GM23248 (cell line): Measurements from ENCODE around the gene TMEM178B. TPM values are rescaled to one million over a fixed set of nuclear protein-coding genes. Genes with fewer than 3 reads are reported as not detected.

Experiments used
- DNase-seq: peaks from one replicate; pipeline ENCODE4 v3.0.0-alpha.2; 2015
- H2AFZ ChIP-seq: fragments of 200-600 bp; sonication (generic); 2 replicates; pipeline ENCODE4 v1.6.1; 2016; ENCODE audit warnings: antibody characterized with exemption
- H3F3A ChIP-seq: fragments of 200-600 bp; sonication (generic); 2 replicates; pipeline ENCODE4 v1.6.1; 2016; ENCODE audit warnings: mild to moderate bottlenecking, antibody characterized with exemption, mixed run types; ENCODE audit not compliant: insufficient read depth
- H3K27ac ChIP-seq: fragments of 200-600 bp; sonication (generic); 2 replicates; pipeline ENCODE4 v1.5.1; 2016; ENCODE audit warnings: mild to moderate bottlenecking
- H3K27me3 ChIP-seq: fragments of 200-600 bp; sonication (generic); replicated peaks from 2 replicates; pipeline ENCODE4 v1.6.1; 2016; ENCODE audit warnings: mild to moderate bottlenecking; ENCODE audit not compliant: insufficient read depth
- H3K36me3 ChIP-seq: fragments of 200-600 bp; sonication (generic); 2 replicates; pipeline ENCODE4 v1.6.1; 2016; ENCODE audit warnings: low read depth, mild to moderate bottlenecking
- H3K4me1 ChIP-seq: fragments of 200-600 bp; sonication (generic); 2 replicates; pipeline ENCODE4 v1.6.1; 2016; ENCODE audit warnings: mild to moderate bottlenecking; ENCODE audit not compliant: insufficient read depth
- H3K4me2 ChIP-seq: fragments of 200-600 bp; sonication (generic); one replicate; pipeline ENCODE4 v1.6.1; 2016; ENCODE audit warnings: mild to moderate bottlenecking; ENCODE audit not compliant: unreplicated experiment
- H3K4me3 ChIP-seq: fragments of 200-600 bp; sonication (generic); 2 replicates; pipeline ENCODE4 v1.5.1; 2016; ENCODE audit warnings: mild to moderate bottlenecking
- H3K79me2 ChIP-seq: fragments of 200-600 bp; sonication (generic); 2 replicates; pipeline ENCODE4 v1.6.1; 2016; ENCODE audit warnings: mild to moderate bottlenecking; ENCODE audit not compliant: insufficient read depth
- H3K9ac ChIP-seq: fragments of 200-600 bp; sonication (generic); 2 replicates; pipeline ENCODE4 v1.6.1; 2016; ENCODE audit warnings: mild to moderate bottlenecking
- H3K9me2 ChIP-seq: fragments of 200-600 bp; sonication (generic); 2 replicates; pipeline ENCODE4 v1.6.1; 2016; ENCODE audit warnings: mixed run types, mild to moderate bottlenecking, moderate library complexity; ENCODE audit not compliant: insufficient read depth
- H3K9me3 ChIP-seq: fragments of 200-600 bp; sonication (generic); one replicate; pipeline ENCODE4 v1.6.1; 2017; ENCODE audit warnings: low read depth
- H4K20me1 ChIP-seq: fragments of 200-600 bp; sonication (generic); 2 replicates; pipeline ENCODE4 v1.6.0; 2016; ENCODE audit not compliant: insufficient read depth
- EZH2 ChIP-seq: fragments of 200-600 bp; sonication (generic); IDR thresholded peaks from 2 replicates; pipeline ENCODE4 v1.6.1; 2018; ENCODE audit warnings: antibody characterized with exemption, mild to moderate bottlenecking; ENCODE audit not compliant: insufficient read depth, poor library complexity, severe bottlenecking
- EZH2phosphoT487 ChIP-seq: fragments of 200-600 bp; sonication (generic); IDR thresholded peaks from 2 replicates; pipeline ENCODE4 v1.6.1; 2018; ENCODE audit warnings: antibody characterized with exemption, moderate library complexity, mild to moderate bottlenecking, low read depth; ENCODE audit not compliant: insufficient read depth
- WGBS, 2 experiments: methylation state at CpG; one replicate each; pipeline ENCODE4 v1.1.6; 2015 to 2017; ENCODE audit warnings: low lambda C conversion rate in 2 of 2, low coverage in 1 of 2; ENCODE audit errors: missing lambda C conversion rate in 2 of 2; 5-methylcytosine and 5-hydroxymethylcytosine counted together
- in situ Hi-C: fragments of 300-500 bp; cut with MboI; formaldehyde crosslinking; loops from 2 replicates; pipeline ENCODE4 v1.15.0; 2020
- polyA plus RNA-seq: library from polyadenylated mRNA; unstranded; fragments of >200 nt; fragmentation: Nextera tagmentation; extraction: Ambion mirVana; gene quantifications from 2 replicates; pipeline ENCODE4 v1.2.1, GENCODE V29; 2016
- total RNA-seq: library from RNA; depleted of rRNA; stranded (reverse); fragments of >200 nt; shearing (Covaris generic); gene quantifications from 2 replicates; pipeline ENCODE4 v1.2.3, GENCODE V29; 2014

The TMEM178B gene
- total and polyA plus RNA-seq, 2 experiments from 2014 or later = 0.05 to 0.22 TPM

- Histone ChIP-seq H3K9me3 (no peaks in the 10 kb centered on the region), H3K27me3 (no peaks in the 10 kb centered on the region), H2AFZ (no peak overlapping the region), H4K20me1 (no peaks in the 10 kb centered on the region), H3K79me2 (no peaks in the 10 kb centered on the region), H3K27ac (no peak overlapping the region), H3K4me3 (no peak overlapping the region), H3K4me2 (no peak overlapping the region), H3F3A (no peaks in the 10 kb centered on the region), H3K36me3 (no peaks in the 10 kb centered on the region), H3K9me2 (no peaks in the 10 kb centered on the region), H3K9ac (no peak overlapping the region), H3K4me1 (no peaks in the 10 kb centered on the region)
- DNase-seq = no peak
- 49 to 56% methylated on average over 7 of the region's 7 CpGs for WGBS, 2 experiments
- in situ Hi-C loops = no loop called here
- TF ChIP-seq EZH2 (no peak), EZH2phosphoT487 (no peak)
Measured at GRCh38 chr7:141410353-141411000, 336.6 kb downstream of the TMEM178B start.

DNA sequence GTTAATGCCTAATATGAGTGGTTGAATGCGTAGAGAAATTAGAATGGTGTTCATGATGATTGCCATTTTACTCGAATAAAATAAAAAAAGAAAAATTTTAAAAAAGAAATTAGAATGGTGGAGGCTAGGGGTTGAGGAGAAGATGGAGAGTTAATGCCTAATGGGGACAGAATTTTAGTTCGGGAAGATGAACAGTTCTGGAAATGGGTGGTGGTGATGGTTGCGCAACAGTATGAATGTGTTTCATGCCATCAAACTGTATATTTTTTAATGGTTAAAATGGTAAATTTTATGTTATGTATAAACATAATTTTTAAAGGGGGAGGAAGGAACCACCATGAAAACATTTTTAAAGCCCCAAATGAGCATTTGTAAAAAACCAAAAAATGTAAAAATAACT is 337.3 kb downstream of the TMEM178B start:
- H3K9me3 ChIP-seq = no peaks in the 10 kb centered on the region
- no peak overlapping the region for H3K4me3 ChIP-seq
- no peaks in the 10 kb centered on the region for H3K79me2 ChIP-seq
- H3K4me1 ChIP-seq = no peaks in the 10 kb centered on the region
- no peak overlapping the region for H3K9ac ChIP-seq
- no peaks in the 10 kb centered on the region for H3K9me2 ChIP-seq
- TF ChIP-seq EZH2 = no peak
- TF ChIP-seq EZH2phosphoT487 = no peak
- no peaks in the 10 kb centered on the region for H3K36me3 ChIP-seq
- no peak overlapping the region for H3K27ac ChIP-seq
- H3K4me2 ChIP-seq = no peak overlapping the region
- no peaks in the 10 kb centered on the region for H3F3A ChIP-seq
- H2AFZ ChIP-seq = no peak overlapping the region
- WGBS, 2 experiments = 39 to 43% methylated on average over 4 of the region's 4 CpGs
- H4K20me1 ChIP-seq = no peaks in the 10 kb centered on the region
- in situ Hi-C loops = no loop called here
- DNase-seq = no peak
- H3K27me3 ChIP-seq = no peaks in the 10 kb centered on the region

DNA sequence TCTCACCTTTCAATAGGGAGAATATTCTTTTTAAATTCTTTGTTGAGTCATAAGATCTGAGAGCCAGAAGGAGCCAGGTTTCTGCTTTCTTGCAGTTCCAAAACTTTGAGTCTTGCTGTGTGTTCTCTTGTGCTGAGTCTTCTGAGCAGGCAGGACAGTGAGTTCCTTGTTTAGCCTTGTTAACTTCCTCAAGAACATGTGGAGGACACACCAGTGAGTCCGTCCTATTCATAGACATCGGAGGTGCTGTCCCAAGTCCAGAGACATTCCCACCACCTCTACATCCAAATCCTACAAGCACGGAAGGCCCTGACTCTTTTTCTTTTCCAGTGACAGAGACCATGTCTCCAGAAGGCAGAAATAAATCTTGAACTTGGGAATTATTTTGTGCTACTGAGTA is 342.1 kb downstream of the TMEM178B start:
- DNase-seq = no peak
- Histone ChIP-seq H3K4me2 (no peak overlapping the region), H3F3A (no peaks in the 10 kb centered on the region), H4K20me1 (no peaks in the 10 kb centered on the region), H3K4me3 (no peak overlapping the region), H3K36me3 (no peaks in the 10 kb centered on the region), H2AFZ (no peak overlapping the region), H3K27me3 (no peaks in the 10 kb centered on the region), H3K9ac (no peak overlapping the region), H3K4me1 (no peaks in the 10 kb centered on the region), H3K79me2 (no peaks in the 10 kb centered on the region), H3K27ac (no peak overlapping the region), H3K9me2 (no peaks in the 10 kb centered on the region), H3K9me3 (no peaks in the 10 kb centered on the region)
- 31 to 36% methylated on average over 3 of the region's 3 CpGs for WGBS, 2 experiments
- in situ Hi-C loops = no loop called here
- no peak for TF ChIP-seq EZH2phosphoT487
- TF ChIP-seq EZH2 = no peak

GRCh38 chr7:141416650-141417270 is 342.9 kb downstream of the TMEM178B start:
- no peaks in the 10 kb centered on the region for H3K79me2 ChIP-seq
- no peaks in the 10 kb centered on the region for H3K36me3 ChIP-seq
- H3K4me2 ChIP-seq = no peak overlapping the region
- in situ Hi-C loops = no loop called here
- H3K4me3 ChIP-seq = no peak overlapping the region
- no peaks in the 10 kb centered on the region for H4K20me1 ChIP-seq
- no peaks in the 10 kb centered on the region for H3K9me3 ChIP-seq
- no peak overlapping the region for H3K27ac ChIP-seq
- no peak overlapping the region for H2AFZ ChIP-seq
- no peak for DNase-seq
- TF ChIP-seq EZH2 (no peak), EZH2phosphoT487 (no peak)
- no peaks in the 10 kb centered on the region for H3K4me1 ChIP-seq
- H3K9ac ChIP-seq = no peak overlapping the region
- WGBS, 2 experiments = 11 to 14% methylated on average over 9 of the region's 9 CpGs
- H3K9me2 ChIP-seq = no peaks in the 10 kb centered on the region
- H3F3A ChIP-seq = no peaks in the 10 kb centered on the region
- no peaks in the 10 kb centered on the region for H3K27me3 ChIP-seq
